Measurements from ENCODE around the gene ASB13. TPM values are rescaled to one million over a fixed set of nuclear protein-coding genes. Genes with fewer than 3 reads are reported as not detected.
A peak's percentile ranks its signal among the peaks of the same experiment; 100 is the strongest.

ASB13 gene
- total and polyA plus RNA-seq, 2 of the 13 experiments (the other 11 are each of a cell fraction or from before 2014, with no cell fraction given): 9.3 to 15.4 TPM

DNA sequence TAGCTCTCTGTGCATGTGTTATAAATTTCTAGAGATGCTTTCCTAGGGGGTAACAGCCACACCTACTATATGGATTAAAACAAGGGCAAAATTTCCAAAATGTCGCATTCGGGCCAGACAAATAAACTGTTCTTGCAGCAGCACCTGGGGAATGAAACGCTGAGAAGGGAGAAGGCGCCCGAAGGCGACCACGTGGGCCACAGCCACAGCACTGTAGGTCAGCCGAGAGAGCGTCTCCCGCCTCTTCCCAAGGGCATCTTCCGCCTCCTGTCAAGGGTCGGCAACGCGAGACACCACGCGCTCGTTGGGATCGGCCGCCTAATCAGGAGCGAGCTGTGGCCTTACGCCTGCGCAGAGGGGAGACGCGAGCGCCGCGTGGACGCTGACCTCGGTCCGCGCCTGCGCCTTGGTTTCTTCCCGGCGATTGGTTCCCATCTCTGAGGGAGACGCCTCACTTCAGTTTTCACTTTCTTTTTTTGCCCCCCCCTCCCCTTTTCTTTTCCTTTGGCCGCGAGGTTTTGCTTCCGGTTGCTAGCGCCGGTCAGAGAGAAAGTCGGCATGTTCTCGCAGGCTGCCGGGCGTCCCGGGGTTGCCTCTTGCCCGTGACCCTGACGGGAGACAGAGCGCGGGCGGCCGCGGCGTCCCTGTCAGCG, 18.0 kb upstream of the ASB13 start, which contains the start of gene TASOR2 (continued):
- TF ChIP-seq NCOA5 (CRISPR knock-in tag; IDR thresholded peaks at IDR 0.05) (no peak), RELA (CRISPR knock-in tag; IDR thresholded peaks at IDR 0.05) (no peak), SOX13 (IDR thresholded peaks at IDR 0.05) (0 out of 2 replicates have a peak, but pooled peaks have one; percentile 33), SOX13 (CRISPR knock-in tag; conservative IDR thresholded peaks at IDR 0.05 in 1 of 2, IDR thresholded peaks at IDR 0.05 in 1 of 2) (peak in 1 of 2 experiments; percentile 52; a peak in 2 of 4 replicates), BRF2 (CRISPR knock-in tag; IDR thresholded peaks at IDR 0.05) (peak; percentile 93), ZSCAN29 (CRISPR knock-in tag; conservative IDR thresholded peaks at IDR 0.05) (no peak), ZNF143 (CRISPR knock-in tag; IDR thresholded peaks at IDR 0.05) (peak; percentile 73; the same call in 1 of the 2 replicates), MATR3 (CRISPR knock-in tag; IDR thresholded peaks at IDR 0.05) (no peak), SNRNP70 (IDR thresholded peaks at IDR 0.05; ENCODE audit: low read depth, low read length) (no peak), NONO (IDR thresholded peaks at IDR 0.05) (no peak), NONO (CRISPR knock-in tag; conservative IDR thresholded peaks at IDR 0.05) (0 out of 2 replicates have a peak, but pooled peaks have one; percentile 70), KDM3A (CRISPR knock-in tag; IDR thresholded peaks at IDR 0.05; ENCODE audit: low read depth) (peak; percentile 88; the same call in 1 of the 2 replicates), NCOA2 (CRISPR knock-in tag; IDR thresholded peaks at IDR 0.05) (peak; percentile 76), HMG20A (CRISPR knock-in tag; IDR thresholded peaks at IDR 0.05; ENCODE audit: borderline replicate concordance) (no peak), SRY (CRISPR knock-in tag; IDR thresholded peaks at IDR 0.05) (peak; percentile 73; the same call in 1 of the 2 replicates), ZNF383 (CRISPR knock-in tag; IDR thresholded peaks at IDR 0.05; ENCODE audit: borderline replicate concordance) (no peak), ZNF124 (CRISPR knock-in tag; IDR thresholded peaks at IDR 0.05) (peak; percentile 98), ZNF572 (CRISPR knock-in tag; IDR thresholded peaks at IDR 0.05) (no peak; the same call in 1 of the 2 replicates), GTF3A (CRISPR knock-in tag; conservative IDR thresholded peaks at IDR 0.05) (no peak), ZFP36L1 (CRISPR knock-in tag; IDR thresholded peaks at IDR 0.05) (peak; percentile 97), PCBP1 (IDR thresholded peaks at IDR 0.05; ENCODE audit: borderline replicate concordance, low read depth, low read length) (no peak), RBAK (CRISPR knock-in tag; IDR thresholded peaks at IDR 0.05) (peak; percentile 52; the same call in 1 of the 2 replicates), MAFG (CRISPR knock-in tag; IDR thresholded peaks at IDR 0.05) (no peak), SYNCRIP (IDR thresholded peaks at IDR 0.05; ENCODE audit: insufficient read depth, low read depth, low read length) (no peak), ZFP37 (CRISPR knock-in tag; IDR thresholded peaks at IDR 0.05; ENCODE audit: borderline replicate concordance) (peak; percentile 97; the same call in 1 of the 2 replicates), ZFP36L2 (CRISPR knock-in tag; IDR thresholded peaks at IDR 0.05) (peak; percentile 89; the same call in 1 of the 2 replicates), XBP1 (CRISPR knock-in tag; IDR thresholded peaks at IDR 0.05) (peak; percentile 54; the same call in 1 of the 2 replicates), ZNF121 (CRISPR knock-in tag; IDR thresholded peaks at IDR 0.05) (peak; percentile 58), MED1 (CRISPR knock-in tag; IDR thresholded peaks at IDR 0.05) (peak; percentile 80), ATF4 (CRISPR knock-in tag; IDR thresholded peaks at IDR 0.05) (peak in 1 of 2 experiments; percentile 72; a peak in 2 of 4 replicates)
- TF ChIP-seq, protein P1, sequence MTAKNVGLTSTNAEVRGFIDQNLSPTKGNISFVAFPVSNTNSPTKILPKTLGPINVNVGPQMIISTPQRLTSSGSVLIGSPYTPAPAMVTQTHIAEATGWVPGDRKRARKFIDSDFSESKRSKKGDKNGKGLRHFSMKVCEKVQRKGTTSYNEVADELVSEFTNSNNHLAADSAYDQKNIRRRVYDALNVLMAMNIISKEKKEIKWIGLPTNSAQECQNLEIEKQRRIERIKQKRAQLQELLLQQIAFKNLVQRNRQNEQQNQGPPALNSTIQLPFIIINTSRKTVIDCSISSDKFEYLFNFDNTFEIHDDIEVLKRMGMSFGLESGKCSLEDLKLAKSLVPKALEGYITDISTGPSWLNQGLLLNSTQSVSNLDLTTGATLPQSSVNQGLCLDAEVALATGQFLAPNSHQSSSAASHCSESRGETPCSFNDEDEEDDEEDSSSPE (CRISPR knock-in tag; IDR thresholded peaks at IDR 0.05): peak; percentile 98
